Stimulated activated CD8-positive, alpha-beta memory T cell treated with anti-CD3 and anti-CD28 coated beads, Interleukin-15, amount 100 ng/mL, for 4 hours (primary cell): Measurements from ENCODE around the gene NUS1.
"Not testable (repeated sequence)": the region's sequence is repeated elsewhere in the genome, so short reads cannot be mapped to it uniquely, and the experiment has no call there.

Experiments
- DNase-seq, 2 donors: peaks; one replicate each; pipeline ENCODE4 v3.0.0-alpha.2; 2020; ENCODE audit warnings: low read depth in 2 of 2

The NUS1 gene

GRCh38 chr6:117674991-117675657 is at the start of gene NUS1:
Gene NUS1 (plus strand): TSS chr6:117675469. CDS start chr6:117675671, 202 bp downstream.
- peak; percentile 97 to 98 for DNase-seq

- no peak for DNase-seq
These were observed 47.7 kb upstream of the NUS1 start for GRCh38 chr6:117627533-117627932.

GRCh38 chr6:117629119-117629660 is 46.1 kb upstream of the NUS1 start:
- DNase-seq: no peak

- no peak for DNase-seq
These were observed 37.5 kb upstream of the NUS1 start for GRCh38 chr6:117637770-117638169.

- DNase-seq: no peak
These were observed 32.3 kb upstream of the NUS1 start for GRCh38 chr6:117642976-117643375.

- not testable (repeated sequence) for DNase-seq
These were observed 23.3 kb upstream of the NUS1 start for GRCh38 chr6:117651984-117652383.

- DNase-seq: no peak
These were observed 21.3 kb upstream of the NUS1 start for GRCh38 chr6:117653949-117654348.

- DNase-seq: no peak
These were observed 19.9 kb upstream of the NUS1 start for GRCh38 chr6:117655380-117655779.

GRCh38 chr6:117666881-117667280 is 8.4 kb upstream of the NUS1 start:
- DNase-seq: no peak

GRCh38 chr6:117668736-117669135 is 6.5 kb upstream of the NUS1 start:
- no peak for DNase-seq

- DNase-seq: no peak
These were observed 766 bp upstream of the NUS1 start for GRCh38 chr6:117674503-117674902.

GRCh38 chr6:117675658-117676301 is 511 bp downstream of the NUS1 start:
- DNase-seq: not testable (repeated sequence)

GRCh38 chr6:117676577-117677218 is 1.4 kb downstream of the NUS1 start:
- no peak for DNase-seq

GRCh38 chr6:117677553-117678141 is 2.4 kb downstream of the NUS1 start:
- DNase-seq: no peak

- DNase-seq: no peak
These were observed 6.0 kb downstream of the NUS1 start for GRCh38 chr6:117681162-117681741.

- no peak for DNase-seq
These were observed 9.5 kb downstream of the NUS1 start for GRCh38 chr6:117684749-117685148.

- DNase-seq: no peak
These were observed 10.1 kb downstream of the NUS1 start for GRCh38 chr6:117685359-117685758.

- no peak for DNase-seq
These were observed 11.9 kb downstream of the NUS1 start for GRCh38 chr6:117687021-117687648.

- not testable (repeated sequence) for DNase-seq
These were observed 14.3 kb downstream of the NUS1 start for GRCh38 chr6:117689584-117689983.

- DNase-seq: no peak
These were observed 31.2 kb downstream of the NUS1 start for GRCh38 chr6:117706504-117706903.

- not testable (repeated sequence) for DNase-seq
These were observed 31.8 kb downstream of the NUS1 start for GRCh38 chr6:117706936-117707509.
